HepG2 (cell line): ENCODE data around the gene NPDC1. TPM values are rescaled to one million over a fixed set of nuclear protein-coding genes. Genes with fewer than 3 reads are reported as not detected.

Experiments
- ASH2L ChIP-seq: fragments of 300-600, 200-600 bp; sonication (generic); IDR thresholded peaks from 2 replicates; pipeline ENCODE4 v1.7.0; 2017; ENCODE audit warnings: low read depth, mild to moderate bottlenecking, moderate library complexity, mixed read lengths, low read length; ENCODE audit not compliant: insufficient read length
- CENPT ChIP-seq: sonication (generic); formaldehyde crosslinking; IDR thresholded peaks from 2 replicates; pipeline ENCODE4 v1.8.0; 2022; ENCODE audit warnings: low read depth, mild to moderate bottlenecking, moderate library complexity, missing genetic modification reagents
- E2F1 ChIP-seq: sonication (generic); formaldehyde crosslinking; IDR thresholded peaks from 2 replicates; pipeline ENCODE4 v1.5.0; 2020; ENCODE audit warnings: missing genetic modification reagents
- FLYWCH1 ChIP-seq: sonication (generic); formaldehyde crosslinking; IDR thresholded peaks from 2 replicates; pipeline ENCODE4 v1.8.1; 2023; ENCODE audit warnings: mild to moderate bottlenecking, missing genetic modification reagents
- HNRNPLL ChIP-seq: fragments of 200-400 bp; formaldehyde crosslinking; IDR thresholded peaks from 2 replicates; pipeline ENCODE4 v1.6.1; 2017; ENCODE audit warnings: mild to moderate bottlenecking, low read depth, low read length; ENCODE audit not compliant: poor library complexity, severe bottlenecking
- IRX3 ChIP-seq: sonication (generic); formaldehyde crosslinking; IDR thresholded peaks from 2 replicates; pipeline ENCODE4 v1.8.1; 2023; ENCODE audit warnings: mild to moderate bottlenecking, low read depth, missing genetic modification reagents, borderline replicate concordance
- MAFG ChIP-seq: sonication (generic); formaldehyde crosslinking; IDR thresholded peaks from 2 replicates; pipeline ENCODE4 v1.5.1; 2020; ENCODE audit warnings: mild to moderate bottlenecking, missing genetic modification reagents
- MNT ChIP-seq: fragments of 450-650 bp; IDR thresholded peaks from 2 replicates; pipeline ENCODE4 v1.6.1; 2016
- ZNF333 ChIP-seq: sonication (generic); formaldehyde crosslinking; IDR thresholded peaks from 2 replicates; pipeline ENCODE4 v1.4.0; 2020; ENCODE audit warnings: mild to moderate bottlenecking, missing genetic modification reagents, borderline replicate concordance
- ZNF446 ChIP-seq: sonication (generic); formaldehyde crosslinking; IDR thresholded peaks from 2 replicates; pipeline ENCODE4 v1.5.0; 2020; ENCODE audit warnings: mild to moderate bottlenecking, missing genetic modification reagents
- ZNF563 ChIP-seq: sonication (generic); formaldehyde crosslinking; IDR thresholded peaks from 2 replicates; pipeline ENCODE4 v1.8.0; 2022; ENCODE audit warnings: mild to moderate bottlenecking, moderate library complexity, missing genetic modification reagents
- ZSCAN21 ChIP-seq: sonication (generic); formaldehyde crosslinking; IDR thresholded peaks from 2 replicates; pipeline ENCODE4 v1.8.0; 2022; ENCODE audit warnings: mild to moderate bottlenecking, missing genetic modification reagents, moderate library complexity, borderline replicate concordance
- polyA plus RNA-seq, 8 experiments: library from polyadenylated mRNA; depleted of rRNA in 3 of 8; stranded (reverse) in 7 of 8; unstranded in 1 of 8; fragments of >200 nt; fragmentation: Illumina TruSeq in 4 of 8; extraction: Trizol in 4 of 8; gene quantifications; 2 replicates each; pipeline versions ENCODE4 v1.2.1 to v1.2.3, GENCODE V29; 2011 to 2016; ENCODE audit warnings: low read depth in 4 of 8, missing spikeins in 1 of 8, mixed read lengths in 1 of 8; ENCODE audit not compliant: insufficient read depth in 1 of 8
- total RNA-seq, 5 experiments: library from RNA; depleted of rRNA; stranded (reverse); fragments of >200 nt; fragmentation: Illumina TruSeq; extraction: Trizol; gene quantifications; 2 replicates each; pipeline ENCODE4 v1.2.3, GENCODE V29; 2016; ENCODE audit warnings: low read depth in 1 of 5
- TF ChIP-seq, protein P1 (sequence below), 2 experiments: fragments of 450-650 bp in 1 of 2; sonication (generic) in 1 of 2; formaldehyde crosslinking in 1 of 2; IDR thresholded peaks; 2 replicates each; pipeline versions ENCODE4 v1.6.1 to v1.8.0; 2016 to 2022; ENCODE audit warnings: antibody characterized with exemption in 1 of 2, mild to moderate bottlenecking in 1 of 2, missing genetic modification reagents in 1 of 2

Gene NPDC1
- total and polyA plus RNA-seq, 2 of the 13 experiments (the other 11 are each of a cell fraction or from before 2014, with no cell fraction given) = 0.84 to 5.4 TPM

- peak; percentile 32; the same call in 1 of the 2 replicates for TF ChIP-seq ZNF446 (CRISPR knock-in tag)
- no peak for TF ChIP-seq ASH2L
- no peak for TF ChIP-seq IRX3 (CRISPR knock-in tag)
- 0 out of 2 replicates have a peak, but pooled peaks have one; percentile 3 for TF ChIP-seq ZNF563
- TF ChIP-seq MNT = no peak
- TF ChIP-seq ZSCAN21 (CRISPR knock-in tag) = 0 out of 2 replicates have a peak, but pooled peaks have one; percentile 6
- peak; percentile 51; the same call in 1 of the 2 replicates for TF ChIP-seq E2F1 (CRISPR knock-in tag)
- TF ChIP-seq ZNF333 (CRISPR knock-in tag) = no peak; the same call in 1 of the 2 replicates
- TF ChIP-seq, protein P1, sequence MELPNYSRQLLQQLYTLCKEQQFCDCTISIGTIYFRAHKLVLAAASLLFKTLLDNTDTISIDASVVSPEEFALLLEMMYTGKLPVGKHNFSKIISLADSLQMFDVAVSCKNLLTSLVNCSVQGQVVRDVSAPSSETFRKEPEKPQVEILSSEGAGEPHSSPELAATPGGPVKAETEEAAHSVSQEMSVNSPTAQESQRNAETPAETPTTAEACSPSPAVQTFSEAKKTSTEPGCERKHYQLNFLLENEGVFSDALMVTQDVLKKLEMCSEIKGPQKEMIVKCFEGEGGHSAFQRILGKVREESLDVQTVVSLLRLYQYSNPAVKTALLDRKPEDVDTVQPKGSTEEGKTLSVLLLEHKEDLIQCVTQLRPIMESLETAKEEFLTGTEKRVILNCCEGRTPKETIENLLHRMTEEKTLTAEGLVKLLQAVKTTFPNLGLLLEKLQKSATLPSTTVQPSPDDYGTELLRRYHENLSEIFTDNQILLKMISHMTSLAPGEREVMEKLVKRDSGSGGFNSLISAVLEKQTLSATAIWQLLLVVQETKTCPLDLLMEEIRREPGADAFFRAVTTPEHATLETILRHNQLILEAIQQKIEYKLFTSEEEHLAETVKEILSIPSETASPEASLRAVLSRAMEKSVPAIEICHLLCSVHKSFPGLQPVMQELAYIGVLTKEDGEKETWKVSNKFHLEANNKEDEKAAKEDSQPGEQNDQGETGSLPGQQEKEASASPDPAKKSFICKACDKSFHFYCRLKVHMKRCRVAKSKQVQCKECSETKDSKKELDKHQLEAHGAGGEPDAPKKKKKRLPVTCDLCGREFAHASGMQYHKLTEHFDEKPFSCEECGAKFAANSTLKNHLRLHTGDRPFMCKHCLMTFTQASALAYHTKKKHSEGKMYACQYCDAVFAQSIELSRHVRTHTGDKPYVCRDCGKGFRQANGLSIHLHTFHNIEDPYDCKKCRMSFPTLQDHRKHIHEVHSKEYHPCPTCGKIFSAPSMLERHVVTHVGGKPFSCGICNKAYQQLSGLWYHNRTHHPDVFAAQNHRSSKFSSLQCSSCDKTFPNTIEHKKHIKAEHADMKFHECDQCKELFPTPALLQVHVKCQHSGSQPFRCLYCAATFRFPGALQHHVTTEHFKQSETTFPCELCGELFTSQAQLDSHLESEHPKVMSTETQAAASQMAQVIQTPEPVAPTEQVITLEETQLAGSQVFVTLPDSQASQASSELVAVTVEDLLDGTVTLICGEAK (IDR thresholded peaks at IDR 0.05) = no peak
- TF ChIP-seq, protein P1 (CRISPR knock-in tag; IDR thresholded peaks at IDR 0.05) = no peak; the same call in 1 of the 2 replicates
- TF ChIP-seq MAFG (CRISPR knock-in tag) = 0 out of 2 replicates have a peak, but pooled peaks have one; percentile 11
- TF ChIP-seq CENPT (CRISPR knock-in tag) = peak; percentile 34; the same call in 1 of the 2 replicates
- no peak for TF ChIP-seq FLYWCH1 (CRISPR knock-in tag)
- peak; percentile 44 for TF ChIP-seq HNRNPLL
Observed at GRCh38 chr9:137053944-137054931, 8.3 kb upstream of the NPDC1 start, which contains the start of gene ENTPD2 (continued).
